OCI-LY3 (cell line): ENCODE results near the gene CDH18.
A peak's percentile ranks its signal among the peaks of the same experiment; 100 is the strongest.

Source experiments
- H2AFZ ChIP-seq: fragments of 200-600, 300-600 bp; shearing (Covaris generic); 2 replicates; pipeline ENCODE4 v1.6.0; 2014; ENCODE audit warnings: antibody characterized with exemption, low read depth, low read length
- H3K27ac ChIP-seq: fragments of 200-600, 300-600 bp; sonication (generic); 2 replicates; pipeline ENCODE4 v1.5.1; 2014; ENCODE audit warnings: mild to moderate bottlenecking, low read length, moderate library complexity, mixed read lengths
- H3K27me3 ChIP-seq: fragments of 200-600, 300-600 bp; sonication (generic); 2 replicates; pipeline ENCODE4 v1.6.1; 2014; ENCODE audit warnings: low read depth, low read length, mixed read lengths
- H3K36me3 ChIP-seq: fragments of 200-600, 300-600 bp; sonication (generic); replicated peaks from 2 replicates; pipeline ENCODE3; 2014; ENCODE audit warnings: low read depth, low read length, mixed read lengths
- H3K4me1 ChIP-seq: fragments of 300-600, 200-600 bp; sonication (generic); 2 replicates; pipeline ENCODE4 v1.6.1; 2014; ENCODE audit warnings: low read length, mixed read lengths
- H3K4me2 ChIP-seq: fragments of 200-600, 300-600 bp; sonication (generic); 2 replicates; pipeline ENCODE4 v1.6.1; 2014; ENCODE audit warnings: low read length, mixed read lengths
- H3K4me3 ChIP-seq: fragments of 300-600, 200-600 bp; sonication (generic); 2 replicates; pipeline ENCODE4 v1.5.1; 2014; ENCODE audit warnings: antibody characterized with exemption, mild to moderate bottlenecking, low read length, moderate library complexity
- H3K79me2 ChIP-seq: fragments of 300-600, 200-600 bp; shearing (Covaris generic); 2 replicates; pipeline ENCODE4 v1.6.1; 2014; ENCODE audit warnings: mild to moderate bottlenecking, low read length, mixed read lengths
- H3K9ac ChIP-seq: fragments of 300-600, 200-600 bp; shearing (Covaris generic); 2 replicates; pipeline ENCODE4 v1.6.0; 2014; ENCODE audit warnings: mild to moderate bottlenecking, low read length, moderate library complexity
- H3K9me3 ChIP-seq: fragments of 200-600, 300-600 bp; shearing (Covaris generic); 2 replicates; pipeline ENCODE4 v1.6.1; 2014; ENCODE audit warnings: low read length, mixed read lengths; ENCODE audit not compliant: insufficient read depth
- H4K20me1 ChIP-seq: fragments of 200-600, 300-600 bp; sonication (generic); 2 replicates; pipeline ENCODE4 v1.6.1; 2016; ENCODE audit warnings: low read length, mixed read lengths; ENCODE audit not compliant: insufficient read depth
- EZH2phosphoT487 ChIP-seq: fragments of 200-600 bp; shearing (Covaris generic); IDR thresholded peaks from 2 replicates; pipeline ENCODE4 v1.6.1; 2018; ENCODE audit warnings: antibody characterized with exemption, mixed run types, low read depth
- TF ChIP-seq, protein P1 (sequence below): fragments of 200-600, 300-600 bp; sonication (generic); IDR thresholded peaks from 2 replicates; pipeline ENCODE4 v1.5.1; 2014; ENCODE audit warnings: antibody characterized with exemption, low read length, low read depth

Gene CDH18

DNA sequence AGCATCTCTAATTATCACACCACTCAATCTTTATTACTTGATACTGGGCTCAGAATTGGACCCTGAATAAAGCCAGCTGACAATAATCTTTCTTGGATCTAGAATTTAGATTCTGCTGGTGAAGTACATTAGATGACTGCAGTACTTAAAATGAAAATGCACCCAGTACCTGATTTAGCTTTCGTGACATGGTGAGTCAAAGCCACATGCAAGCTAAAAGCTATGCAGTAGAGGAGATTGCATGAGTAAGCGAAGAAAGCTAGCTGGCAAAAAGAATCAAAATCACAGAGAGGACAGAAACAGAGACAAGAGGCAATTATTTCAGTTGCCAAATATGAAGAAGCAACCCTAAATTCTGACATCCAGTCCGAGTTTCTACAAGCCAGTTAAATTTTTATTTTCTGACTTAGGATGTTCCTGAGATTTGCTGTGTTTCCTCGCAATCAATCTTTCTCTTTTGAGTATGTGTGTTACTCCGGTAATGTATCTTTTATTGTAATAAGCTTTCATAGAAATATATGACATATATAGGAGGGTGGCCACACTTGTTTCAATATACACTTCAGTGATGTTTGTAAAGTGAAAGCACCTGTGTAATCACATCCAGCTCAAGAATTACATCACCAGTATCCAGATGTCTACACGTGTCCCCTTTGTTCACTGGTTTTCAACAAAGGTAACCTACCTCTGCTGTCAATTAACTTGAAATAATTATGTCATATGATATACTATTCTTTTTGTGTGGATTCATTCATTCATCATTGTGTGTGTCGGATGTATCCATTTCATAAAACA, 101.7 kb downstream of the CDH18 start:
- Histone ChIP-seq H2AFZ (no peak overlapping the region), H3K4me2 (peak overlapping the region; percentile 12; the same call in 1 of the 2 replicates), H3K36me3 (no peaks in the 10 kb centered on the region), H3K79me2 (no peaks in the 10 kb centered on the region), H3K9ac (no peak overlapping the region), H3K27ac (no peak overlapping the region), H3K4me1 (no peaks in the 10 kb centered on the region), H3K9me3 (no peaks in the 10 kb centered on the region), H4K20me1 (no peaks in the 10 kb centered on the region), H3K27me3 (no peaks in the 10 kb centered on the region), H3K4me3 (no peak overlapping the region)
- TF ChIP-seq, protein P1, sequence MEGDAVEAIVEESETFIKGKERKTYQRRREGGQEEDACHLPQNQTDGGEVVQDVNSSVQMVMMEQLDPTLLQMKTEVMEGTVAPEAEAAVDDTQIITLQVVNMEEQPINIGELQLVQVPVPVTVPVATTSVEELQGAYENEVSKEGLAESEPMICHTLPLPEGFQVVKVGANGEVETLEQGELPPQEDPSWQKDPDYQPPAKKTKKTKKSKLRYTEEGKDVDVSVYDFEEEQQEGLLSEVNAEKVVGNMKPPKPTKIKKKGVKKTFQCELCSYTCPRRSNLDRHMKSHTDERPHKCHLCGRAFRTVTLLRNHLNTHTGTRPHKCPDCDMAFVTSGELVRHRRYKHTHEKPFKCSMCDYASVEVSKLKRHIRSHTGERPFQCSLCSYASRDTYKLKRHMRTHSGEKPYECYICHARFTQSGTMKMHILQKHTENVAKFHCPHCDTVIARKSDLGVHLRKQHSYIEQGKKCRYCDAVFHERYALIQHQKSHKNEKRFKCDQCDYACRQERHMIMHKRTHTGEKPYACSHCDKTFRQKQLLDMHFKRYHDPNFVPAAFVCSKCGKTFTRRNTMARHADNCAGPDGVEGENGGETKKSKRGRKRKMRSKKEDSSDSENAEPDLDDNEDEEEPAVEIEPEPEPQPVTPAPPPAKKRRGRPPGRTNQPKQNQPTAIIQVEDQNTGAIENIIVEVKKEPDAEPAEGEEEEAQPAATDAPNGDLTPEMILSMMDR = no peak
- TF ChIP-seq EZH2phosphoT487 = no peak

DNA sequence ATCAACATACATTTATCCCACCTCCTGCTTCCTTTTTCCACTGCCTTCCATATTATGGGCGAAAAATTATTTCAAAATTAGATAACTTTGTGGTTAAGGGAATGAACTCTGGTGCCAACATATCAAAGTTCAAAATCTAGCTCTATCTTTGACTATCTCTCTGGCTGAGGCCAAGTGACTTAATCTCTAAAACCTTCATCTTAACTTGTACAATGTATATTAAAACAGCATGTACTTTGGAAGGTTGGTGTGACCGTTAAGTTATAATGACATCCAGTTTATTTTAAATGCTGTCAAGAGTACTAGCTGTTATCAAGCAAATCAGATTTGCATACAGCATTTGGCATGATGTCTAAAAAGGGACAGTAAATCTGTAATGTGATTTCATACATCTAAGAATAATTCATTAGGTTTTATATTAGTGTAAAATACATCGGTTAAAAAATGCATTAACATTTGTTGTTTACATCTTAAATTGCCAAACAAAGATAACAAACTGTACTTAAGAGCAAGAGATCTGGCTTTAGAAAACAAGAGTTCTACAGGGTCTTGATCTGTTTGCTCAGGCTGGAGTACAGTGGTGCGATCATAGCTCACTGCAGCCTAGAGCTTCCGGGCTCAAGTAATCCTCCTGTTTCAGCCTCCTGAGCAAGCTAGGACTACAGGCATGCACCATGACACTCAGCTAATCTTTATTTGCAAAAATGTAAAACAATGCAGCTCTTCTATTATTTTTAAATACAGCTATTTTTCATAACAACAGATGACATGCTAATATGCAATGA, 102.8 kb downstream of the CDH18 start:
- TF ChIP-seq EZH2phosphoT487 = no peak
- TF ChIP-seq, protein P1 = no peak

DNA sequence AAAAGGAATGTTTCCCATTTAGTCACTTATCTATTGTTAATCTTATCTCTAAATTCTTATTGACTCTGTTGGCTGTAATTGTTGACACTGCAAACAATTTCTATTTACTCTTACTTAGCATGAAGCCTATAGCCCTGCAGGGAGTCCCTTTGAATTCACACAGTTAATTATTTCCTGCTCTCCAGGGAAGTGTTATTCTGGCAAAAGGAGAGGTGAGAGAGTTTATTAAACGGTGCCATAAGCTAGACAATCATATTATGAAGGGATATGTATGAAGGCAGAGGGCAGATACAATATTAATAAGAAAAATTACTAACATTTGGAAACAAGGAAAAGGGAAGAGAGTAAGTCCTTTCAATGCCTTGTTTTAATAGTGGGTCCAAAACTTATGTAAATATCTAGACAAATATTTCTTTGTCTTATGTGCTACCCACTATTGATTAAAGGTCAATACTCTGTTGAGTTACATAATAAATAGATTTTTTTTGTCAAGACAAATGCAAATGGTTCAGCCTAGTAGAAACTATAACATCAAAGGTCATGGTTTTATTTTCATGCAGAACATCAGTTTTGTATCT, 107.1 kb downstream of the CDH18 start:
- no peaks in the 10 kb centered on the region for H3K79me2 ChIP-seq
- H3K4me1 ChIP-seq = no peaks in the 10 kb centered on the region
- H3K4me3 ChIP-seq = no peak overlapping the region
- H3K9ac ChIP-seq = no peak overlapping the region
- no peaks in the 10 kb centered on the region for H3K27me3 ChIP-seq
- H3K27ac ChIP-seq = no peak overlapping the region
- H3K9me3 ChIP-seq = no peaks in the 10 kb centered on the region
- TF ChIP-seq, protein P1 = no peak
- TF ChIP-seq EZH2phosphoT487 = no peak
- H2AFZ ChIP-seq = no peak overlapping the region
- no peaks in the 10 kb centered on the region for H4K20me1 ChIP-seq
- no peak overlapping the region for H3K4me2 ChIP-seq
- H3K36me3 ChIP-seq = no peaks in the 10 kb centered on the region

More for the DNA sequence above, 102.8 kb downstream of the CDH18 start:
- Histone ChIP-seq H3K27ac (no peak overlapping the region), H3K9ac (no peak overlapping the region), H3K4me2 (no peak overlapping the region), H3K79me2 (no peaks in the 10 kb centered on the region), H2AFZ (no peak overlapping the region), H3K27me3 (no peaks in the 10 kb centered on the region), H3K4me3 (no peak overlapping the region), H3K4me1 (no peaks in the 10 kb centered on the region), H3K36me3 (no peaks in the 10 kb centered on the region), H4K20me1 (no peaks in the 10 kb centered on the region), H3K9me3 (no peaks in the 10 kb centered on the region)

DNA sequence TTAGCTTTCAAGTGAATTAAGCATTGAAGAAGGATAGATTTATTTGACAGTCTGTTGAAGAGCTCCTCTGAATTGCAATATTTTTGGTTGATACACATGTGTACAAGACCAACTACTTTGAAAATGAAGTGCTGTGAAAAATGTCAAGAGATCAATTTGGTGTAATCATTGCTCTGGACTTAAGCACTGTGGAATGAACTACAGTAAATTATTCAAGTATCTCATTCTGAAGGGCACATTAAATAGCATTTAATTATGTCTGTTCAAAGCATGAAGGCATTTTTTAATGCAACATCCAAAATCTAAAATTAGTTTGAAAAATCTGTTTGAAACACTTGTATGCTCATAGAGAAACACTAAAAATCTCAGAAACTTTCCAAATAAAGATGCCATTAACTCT, 107.5 kb downstream of the CDH18 start:
- no peak overlapping the region for H3K4me2 ChIP-seq
- H3K4me3 ChIP-seq = no peak overlapping the region
- no peak overlapping the region for H2AFZ ChIP-seq
- H3K9me3 ChIP-seq = no peaks in the 10 kb centered on the region
- H4K20me1 ChIP-seq = no peaks in the 10 kb centered on the region
- H3K9ac ChIP-seq = no peak overlapping the region
- no peaks in the 10 kb centered on the region for H3K27me3 ChIP-seq
- TF ChIP-seq EZH2phosphoT487 = no peak
- TF ChIP-seq, protein P1 = no peak
- H3K4me1 ChIP-seq = no peaks in the 10 kb centered on the region
- no peak overlapping the region for H3K27ac ChIP-seq
- no peaks in the 10 kb centered on the region for H3K36me3 ChIP-seq
- no peaks in the 10 kb centered on the region for H3K79me2 ChIP-seq
